Measurements from ENCODE around the gene PPP4R3A.

- TF ChIP-seq CTCF (conservative IDR thresholded peaks at IDR 0.05 in 1 of 2, IDR thresholded peaks at IDR 0.05 in 1 of 2; ENCODE audit: low read depth in 1 of 2, low read length in 2 of 2), result no peak
- TF ChIP-seq EZH2 (IDR thresholded peaks at IDR 0.05; ENCODE audit: low read length, missing control alignments), result no peak
Measured at GRCh38 chr14:91508105-91508504, 2.0 kb downstream of the PPP4R3A start.
